Gastroesophageal sphincter (tissue), 4 donors: ENCODE data around the gene PDXK. TPM values are rescaled to one million over a fixed set of nuclear protein-coding genes. Genes with fewer than 3 reads are reported as not detected.

Experiments
- ATAC-seq: fragments of 150-250 bp; one replicate; pipeline ENCODE4 v1.9.1; 2016; ENCODE audit warnings: mild to moderate bottlenecking, moderate library complexity
- H3K27ac ChIP-seq, 4 donors: fragments of 200-600 bp; sonication (generic) in 3 of 4; 1 replicate in 3 of 4; 2 replicates in 1 of 4; pipeline ENCODE4 v1.5.1; 2016 to 2019
- H3K27me3 ChIP-seq: fragments of 200-600 bp; sonication (generic); one replicate; pipeline ENCODE4 v1.5.1; 2019
- H3K36me3 ChIP-seq, 2 donors: fragments of 200-600 bp; sonication (generic); one replicate each; pipeline ENCODE4 v1.5.1; 2019; ENCODE audit warnings: control low read depth in 1 of 2
- H3K4me1 ChIP-seq, 3 donors: fragments of 200-600 bp; sonication (generic); 1 replicate in 2 of 3; 2 replicates in 1 of 3; pipeline ENCODE4 v1.5.1; 2016 to 2019; ENCODE audit warnings: control low read depth in 2 of 3
- H3K4me3 ChIP-seq, 2 donors: fragments of 200-600 bp; sonication (generic); one replicate each; pipeline ENCODE4 v1.5.1; 2019; ENCODE audit warnings: mild to moderate bottlenecking in 1 of 2, moderate library complexity in 1 of 2
- H3K9me3 ChIP-seq, 3 donors: fragments of 200-600 bp; sonication (generic); one replicate each; pipeline ENCODE4 v1.5.1; 2017 to 2019; ENCODE audit warnings: control low read depth in 2 of 3
- EP300 ChIP-seq: sonication (generic); formaldehyde crosslinking; IDR thresholded peaks from one replicate; pipeline ENCODE4 v1.6.1; 2017; ENCODE audit warnings: antibody characterized with exemption, mild to moderate bottlenecking
- POLR2A ChIP-seq, 2 donors: fragments of 450-650 bp; IDR thresholded peaks; one replicate each; pipeline ENCODE4 v1.6.1; 2017; ENCODE audit warnings: antibody characterized with exemption in 2 of 2, mild to moderate bottlenecking in 2 of 2, moderate library complexity in 1 of 2
- POLR2AphosphoS5 ChIP-seq: sonication (generic); formaldehyde crosslinking; IDR thresholded peaks from one replicate; pipeline ENCODE4 v1.6.1; 2017; ENCODE audit warnings: antibody characterized with exemption
- WGBS, 2 donors: methylation state at CpG; one replicate each; pipeline ENCODE4 v1.1.5; 2018; ENCODE audit warnings: low coverage in 1 of 2; 5-methylcytosine and 5-hydroxymethylcytosine counted together
- total RNA-seq, 4 donors: library from RNA; depleted of rRNA; stranded (reverse); fragments of >200 nt; gene quantifications; one replicate each; pipeline ENCODE4 v1.1.0, GENCODE V29; 2016
- TF ChIP-seq, protein P1 (sequence below), 4 experiments: fragments of 200-600 bp in 2 of 4; fragments of 450-650 bp in 2 of 4; sonication (generic) in 1 of 4; IDR thresholded peaks; one replicate each; pipeline ENCODE4 v1.5.1; 2017 to 2019; ENCODE audit warnings: antibody characterized with exemption in 4 of 4, mild to moderate bottlenecking in 2 of 4, moderate library complexity in 2 of 4

PDXK gene
- total RNA-seq, 4 donors from 2014 or later, result 24.4 to 42.2 (median 33.0) TPM

DNA sequence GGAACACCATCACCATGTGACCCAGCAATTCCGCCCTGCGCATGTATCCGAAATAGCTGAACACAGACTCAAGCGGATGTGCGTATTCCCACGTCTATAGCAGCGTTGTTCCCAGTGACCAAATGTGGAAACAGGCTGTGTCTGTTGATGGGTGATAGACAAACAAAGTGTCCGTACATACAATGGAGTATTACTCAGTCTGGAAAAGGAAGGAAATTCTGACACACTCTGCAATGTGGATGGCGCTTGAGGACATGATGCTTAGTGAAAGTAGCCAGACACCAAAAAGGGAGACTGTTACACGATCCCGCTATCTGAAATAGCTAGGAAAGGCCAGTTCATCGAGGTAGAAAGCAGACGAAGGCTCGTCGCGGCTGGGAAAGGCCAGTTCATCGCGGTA lies 25.8 kb downstream of the PDXK start:
- Histone ChIP-seq H3K36me3 (peaks cover 0 to 80% of the 10 kb centered on the region in 2 donors), H3K27me3 (no peaks in the 10 kb centered on the region), H3K9me3 (no peaks in the 10 kb centered on the region), H3K27ac (no peak overlapping the region), H3K4me1 (peaks cover 0 to 4% (median 0%) of the 10 kb centered on the region in 3 donors), H3K4me3 (no peak overlapping the region)
- WGBS, 2 donors, result 87 to 91% methylated on average over 5 to 13 of the region's 18 CpGs
- ATAC-seq, result no peak
- no peak for TF ChIP-seq POLR2A (IDR thresholded peaks at IDR 0.05)
- no peak for TF ChIP-seq POLR2AphosphoS5
- TF ChIP-seq EP300, result no peak
- TF ChIP-seq, protein P1, sequence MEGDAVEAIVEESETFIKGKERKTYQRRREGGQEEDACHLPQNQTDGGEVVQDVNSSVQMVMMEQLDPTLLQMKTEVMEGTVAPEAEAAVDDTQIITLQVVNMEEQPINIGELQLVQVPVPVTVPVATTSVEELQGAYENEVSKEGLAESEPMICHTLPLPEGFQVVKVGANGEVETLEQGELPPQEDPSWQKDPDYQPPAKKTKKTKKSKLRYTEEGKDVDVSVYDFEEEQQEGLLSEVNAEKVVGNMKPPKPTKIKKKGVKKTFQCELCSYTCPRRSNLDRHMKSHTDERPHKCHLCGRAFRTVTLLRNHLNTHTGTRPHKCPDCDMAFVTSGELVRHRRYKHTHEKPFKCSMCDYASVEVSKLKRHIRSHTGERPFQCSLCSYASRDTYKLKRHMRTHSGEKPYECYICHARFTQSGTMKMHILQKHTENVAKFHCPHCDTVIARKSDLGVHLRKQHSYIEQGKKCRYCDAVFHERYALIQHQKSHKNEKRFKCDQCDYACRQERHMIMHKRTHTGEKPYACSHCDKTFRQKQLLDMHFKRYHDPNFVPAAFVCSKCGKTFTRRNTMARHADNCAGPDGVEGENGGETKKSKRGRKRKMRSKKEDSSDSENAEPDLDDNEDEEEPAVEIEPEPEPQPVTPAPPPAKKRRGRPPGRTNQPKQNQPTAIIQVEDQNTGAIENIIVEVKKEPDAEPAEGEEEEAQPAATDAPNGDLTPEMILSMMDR (IDR thresholded peaks at IDR 0.05), result no peak

DNA sequence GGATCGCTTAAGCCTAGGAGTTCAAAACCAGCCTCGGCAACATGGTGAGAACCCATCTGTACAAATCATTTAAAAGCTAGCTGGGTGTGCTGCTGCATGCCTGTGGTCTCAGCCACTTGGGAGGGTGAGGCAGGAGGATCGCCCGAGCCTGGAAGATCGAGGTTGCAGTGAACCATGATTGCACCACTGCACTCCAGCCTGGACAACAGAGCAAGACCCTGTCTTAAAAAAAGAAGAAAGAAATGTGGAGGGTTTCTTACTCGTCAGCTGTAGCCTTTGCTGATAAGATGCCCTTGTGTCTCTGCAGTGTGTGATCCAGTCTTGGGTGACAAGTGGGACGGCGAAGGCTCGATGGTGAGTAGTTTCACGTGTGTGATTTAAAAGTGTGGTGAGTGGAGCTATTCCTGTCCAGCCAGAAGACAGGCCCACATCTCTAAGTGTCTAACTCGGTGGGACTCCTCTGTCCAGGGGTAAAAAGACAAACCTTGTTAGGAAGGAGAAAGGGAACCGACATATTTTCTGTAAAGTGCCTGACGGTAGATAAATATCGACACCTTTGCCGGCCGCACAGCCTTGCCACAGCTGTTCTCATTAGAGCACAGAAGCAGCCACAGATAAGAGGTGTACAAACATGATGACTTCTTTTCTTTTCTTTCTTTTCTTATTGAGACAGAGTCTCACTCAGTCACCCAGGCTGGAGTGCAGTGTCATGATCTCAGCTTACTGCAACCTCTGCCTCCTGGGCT lies 27.0 kb downstream of the PDXK start:
- H3K36me3 ChIP-seq, result peaks cover 0 to 92% of the 10 kb centered on the region in 2 donors
- TF ChIP-seq EP300 (no peak), POLR2AphosphoS5 (no peak), POLR2A (IDR thresholded peaks at IDR 0.05) (no peak)
- TF ChIP-seq, protein P1 (IDR thresholded peaks at IDR 0.05), result no peak
- no peak overlapping the region for H3K27ac ChIP-seq
- no peak overlapping the region for H3K4me3 ChIP-seq
- 87 to 98% methylated on average over 6 to 13 of the region's 16 CpGs for WGBS, 2 donors
- no peak for ATAC-seq
- no peaks in the 10 kb centered on the region for H3K9me3 ChIP-seq
- H3K27me3 ChIP-seq, result no peaks in the 10 kb centered on the region
- H3K4me1 ChIP-seq, result no peaks in the 10 kb centered on the region

DNA sequence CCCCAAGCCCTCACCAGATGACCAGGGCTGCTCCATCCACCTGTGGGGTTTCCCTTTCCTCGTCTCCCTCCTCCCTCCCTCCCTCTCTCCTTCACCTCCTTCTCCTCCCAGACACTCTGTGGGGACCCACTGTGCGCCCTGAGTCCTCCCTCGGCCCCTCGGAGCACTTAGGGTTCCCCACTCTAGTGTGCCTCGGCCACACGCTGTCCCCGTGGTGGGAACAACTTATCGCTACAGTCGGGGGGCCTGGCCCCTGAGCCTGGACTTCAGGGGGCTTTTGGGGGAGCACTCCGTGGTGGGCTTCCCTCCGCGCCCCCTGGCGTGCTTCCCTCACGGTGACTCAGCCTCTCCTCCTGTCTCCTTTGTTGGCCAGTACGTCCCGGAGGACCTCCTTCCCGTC lies 29.7 kb downstream of the PDXK start:
- no peak for ATAC-seq
- H3K4me1 ChIP-seq, result no peaks in the 10 kb centered on the region
- no peak overlapping the region for H3K27ac ChIP-seq
- TF ChIP-seq EP300 (no peak), POLR2A (IDR thresholded peaks at IDR 0.05) (no peak), POLR2AphosphoS5 (no peak)
- TF ChIP-seq, protein P1 (IDR thresholded peaks at IDR 0.05), result no peak
- H3K9me3 ChIP-seq, result no peaks in the 10 kb centered on the region
- no peaks in the 10 kb centered on the region for H3K27me3 ChIP-seq
- H3K36me3 ChIP-seq, result peaks cover 0 to 98% of the 10 kb centered on the region in 2 donors
- no peak overlapping the region for H3K4me3 ChIP-seq
- WGBS, 2 donors, result 94 to 97% methylated on average over 4 to 6 of the region's 17 CpGs

DNA sequence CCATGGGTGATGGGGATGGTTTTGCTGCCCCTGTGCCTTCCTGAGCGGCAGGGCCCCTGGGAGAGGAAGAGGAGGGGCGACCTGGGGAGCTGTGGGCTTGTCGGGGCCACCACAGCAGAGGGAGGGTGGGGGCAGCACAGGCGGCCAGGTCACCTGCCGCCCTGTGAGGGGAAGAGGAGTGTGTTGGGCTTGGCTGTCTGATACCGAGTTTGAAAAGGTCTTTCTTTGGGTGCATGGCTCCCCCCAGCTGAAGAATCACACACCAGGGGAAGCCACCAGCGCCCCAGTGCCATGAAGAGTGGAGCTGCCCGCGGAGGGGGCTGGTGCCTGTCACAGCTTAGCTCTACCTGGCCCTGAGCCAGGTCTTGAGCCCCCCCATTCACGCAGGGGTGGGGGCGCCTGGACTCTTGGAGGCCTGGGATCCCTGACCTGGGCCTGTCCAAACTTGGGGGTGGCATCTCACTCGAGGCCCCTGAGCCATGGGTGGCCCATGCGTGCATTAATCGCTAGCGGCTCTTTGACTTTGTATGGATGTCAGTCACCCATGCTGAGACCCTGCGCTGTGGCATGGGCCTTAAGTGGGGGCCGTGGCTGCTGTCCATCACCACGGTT lies 30.8 kb downstream of the PDXK start:
- H3K27me3 ChIP-seq, result no peaks in the 10 kb centered on the region
- no peak for ATAC-seq
- WGBS, 2 donors, result no CpG with 5 or more reads among the region's 18 CpGs
- no peaks in the 10 kb centered on the region for H3K9me3 ChIP-seq
- no peak overlapping the region for H3K27ac ChIP-seq
- peaks cover 0 to 98% of the 10 kb centered on the region in 2 donors for H3K36me3 ChIP-seq
- no peaks in the 10 kb centered on the region for H3K4me1 ChIP-seq
- TF ChIP-seq, protein P1 (IDR thresholded peaks at IDR 0.05), result no peak
- no peak for TF ChIP-seq POLR2AphosphoS5
- no peak for TF ChIP-seq POLR2A (IDR thresholded peaks at IDR 0.05)
- TF ChIP-seq EP300, result no peak
- no peak overlapping the region for H3K4me3 ChIP-seq
